ENCODE measurements around the gene PNPLA3. TPM values are rescaled to one million over a fixed set of nuclear protein-coding genes. Genes with fewer than 3 reads are reported as not detected.
A peak's percentile ranks its signal among the peaks of the same experiment; 100 is the strongest.
"Not testable (repeated sequence)": the region's sequence is repeated elsewhere in the genome, so short reads cannot be mapped to it uniquely, and the experiment has no call there.

Gene PNPLA3
- total RNA-seq, 1 experiment from 2014 or later: 6.7 TPM

DNA sequence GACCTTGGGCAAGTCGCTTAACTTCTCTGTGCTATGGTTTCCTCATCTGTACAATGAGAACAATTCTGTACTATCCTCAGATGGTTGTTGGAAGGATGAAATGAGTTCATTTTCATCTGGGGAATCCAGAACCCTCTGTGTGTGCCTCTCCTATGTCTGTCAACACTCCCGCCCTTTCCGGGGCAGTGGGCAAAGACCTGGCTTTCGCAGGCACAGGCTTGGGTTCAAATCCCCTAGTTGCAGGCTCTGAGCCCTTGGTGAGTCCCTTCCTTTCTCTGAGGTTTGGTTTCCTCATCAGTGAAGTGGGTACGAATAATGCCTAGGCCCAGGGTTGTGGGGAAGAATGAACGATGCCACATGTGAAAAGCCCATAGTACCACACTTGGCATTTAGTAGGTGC is 37.8 kb upstream of the PNPLA3 start:
- Histone ChIP-seq H3K4me3 (no peak overlapping the region), H3K36me3 (no peaks in the 10 kb centered on the region), H3K9me3 (peaks cover 4% of the 10 kb centered on the region; the same call in 1 of the 2 replicates), H3K27me3 (no peaks in the 10 kb centered on the region)
- no peak for DNase-seq

DNA sequence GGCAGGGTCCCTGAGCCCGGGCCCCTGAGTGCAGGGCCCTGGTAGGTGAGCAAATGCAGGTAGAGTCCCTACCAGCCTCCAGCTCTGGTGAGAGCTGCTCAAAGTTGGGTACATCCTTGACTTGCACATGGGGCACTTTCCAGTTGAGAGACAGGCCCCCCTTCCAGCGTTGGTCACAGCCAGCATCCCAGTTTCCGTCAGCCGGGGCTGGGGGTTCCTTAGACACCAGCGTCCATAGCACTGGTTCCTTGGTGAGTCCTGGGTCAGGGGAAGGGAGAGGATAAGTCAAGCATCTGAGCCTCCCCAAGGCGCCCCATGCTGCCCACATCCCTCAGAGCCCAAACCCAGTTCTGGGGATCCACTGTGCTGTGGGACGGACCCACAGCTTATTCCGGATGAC is 37.4 kb upstream of the PNPLA3 start:
- no peak for DNase-seq
- Histone ChIP-seq H3K4me3 (no peak overlapping the region), H3K9me3 (peaks cover 4% of the 10 kb centered on the region; the same call in 1 of the 2 replicates), H3K36me3 (no peaks in the 10 kb centered on the region), H3K27me3 (no peaks in the 10 kb centered on the region)

DNA sequence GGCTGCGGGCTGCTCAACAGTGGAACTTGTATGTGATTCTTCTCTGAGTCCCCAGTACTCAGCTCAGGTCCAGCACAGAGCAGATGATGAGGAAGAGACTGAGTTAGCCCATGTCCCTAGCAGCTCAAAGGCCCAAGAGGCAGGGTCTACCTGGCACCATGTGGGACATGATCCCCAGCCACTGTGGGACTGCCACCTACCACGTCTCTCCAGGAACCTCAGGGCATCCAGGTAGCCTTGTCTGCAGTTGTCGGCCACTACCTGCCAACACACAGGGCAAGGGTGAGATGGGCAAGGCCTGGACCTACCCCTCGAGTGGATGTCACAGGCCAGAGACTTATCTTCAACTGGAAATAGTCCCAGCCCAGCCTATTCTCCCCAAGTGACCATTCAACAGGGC is 36.2 kb upstream of the PNPLA3 start:
- Histone ChIP-seq H3K27me3 (peaks cover 3% of the 10 kb centered on the region; the same call in 1 of the 2 replicates), H3K9me3 (peaks cover 4% of the 10 kb centered on the region; the same call in 1 of the 2 replicates), H3K36me3 (no peaks in the 10 kb centered on the region), H3K4me3 (no peak overlapping the region)
- DNase-seq: no peak

DNA sequence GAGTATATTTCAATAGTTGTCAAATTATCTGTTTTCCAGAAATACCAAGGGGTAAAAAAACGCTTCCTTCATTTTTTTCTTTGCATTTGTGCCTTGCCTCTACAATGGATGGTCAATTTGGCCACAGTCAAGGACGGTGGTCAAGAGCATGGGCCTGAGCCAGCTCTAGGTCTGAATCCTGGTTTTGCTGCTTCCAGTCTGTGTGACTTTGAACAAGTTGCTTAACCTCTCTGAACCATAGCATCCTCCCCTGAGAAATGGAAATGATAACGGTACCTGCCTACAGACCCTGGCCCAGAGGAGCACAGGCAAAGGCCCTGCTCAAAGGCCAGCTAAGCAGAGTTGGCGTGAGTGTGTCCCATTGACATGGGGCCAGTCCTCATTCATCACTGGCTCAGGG is 34.9 kb upstream of the PNPLA3 start:
- Histone ChIP-seq H3K27me3 (peaks cover 3% of the 10 kb centered on the region; the same call in 1 of the 2 replicates), H3K9me3 (no peaks in the 10 kb centered on the region), H3K4me3 (no peak overlapping the region), H3K36me3 (no peaks in the 10 kb centered on the region)
- DNase-seq: no peak

DNA sequence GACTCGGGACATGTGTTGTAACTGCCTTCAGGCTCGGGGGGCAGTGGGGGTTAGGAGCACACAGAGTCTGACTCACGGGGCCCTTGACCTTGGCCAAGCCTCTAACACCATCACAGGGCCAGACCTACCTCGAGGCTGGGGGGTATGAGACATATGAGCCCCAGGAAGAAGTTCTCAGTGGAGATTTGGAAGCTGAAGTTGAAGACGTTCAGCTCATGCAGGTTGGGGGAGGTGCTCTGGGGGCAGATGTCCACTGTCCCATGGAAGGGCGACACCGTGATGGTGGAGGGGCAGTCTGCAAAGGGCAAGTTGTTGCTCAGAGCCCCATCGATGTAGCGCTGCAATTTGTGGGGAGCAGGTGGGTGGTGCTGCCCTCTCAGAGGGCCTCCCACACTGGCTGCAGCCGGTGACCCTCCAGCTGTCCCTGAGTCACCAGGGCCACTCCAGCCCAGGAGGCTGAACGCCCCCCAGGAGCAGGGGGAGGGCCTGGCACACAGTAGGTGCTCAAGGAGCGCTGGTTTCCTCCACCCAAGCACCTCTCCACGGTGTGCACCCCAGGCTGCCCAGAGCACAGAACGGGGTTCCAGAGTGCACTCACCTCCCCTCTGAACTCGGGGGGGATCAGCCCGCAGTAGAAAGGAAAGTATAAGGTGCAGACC is 34.3 kb upstream of the PNPLA3 start:
- Histone ChIP-seq H3K36me3 (no peaks in the 10 kb centered on the region), H3K27me3 (peaks cover 3% of the 10 kb centered on the region; the same call in 1 of the 2 replicates), H3K4me3 (no peak overlapping the region), H3K9me3 (no peaks in the 10 kb centered on the region)
- no peak for DNase-seq

DNA sequence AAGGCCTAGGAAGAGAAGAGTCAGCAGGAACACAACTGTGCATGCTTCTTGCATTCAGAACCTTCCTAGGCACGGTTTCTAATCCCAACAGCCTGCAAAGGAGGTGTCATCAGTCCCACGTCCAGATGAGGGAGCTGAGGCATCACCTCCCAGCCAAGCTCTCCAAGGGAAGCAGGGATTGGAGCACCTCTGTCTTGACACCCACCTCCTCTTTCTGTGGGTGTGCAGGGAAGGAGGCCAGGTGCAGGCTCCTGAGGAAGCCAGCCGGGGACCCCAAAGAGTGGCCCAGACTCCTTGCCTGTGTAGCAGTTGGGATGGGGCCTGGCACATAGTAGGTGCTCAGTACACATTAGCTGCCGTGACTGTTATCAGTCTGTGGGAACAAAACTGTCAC is 33.7 kb upstream of the PNPLA3 start:
- peaks cover 3% of the 10 kb centered on the region; the same call in 1 of the 2 replicates for H3K27me3 ChIP-seq
- H3K4me3 ChIP-seq: no peak overlapping the region
- no peaks in the 10 kb centered on the region for H3K36me3 ChIP-seq
- DNase-seq: no peak
- H3K9me3 ChIP-seq: no peaks in the 10 kb centered on the region

DNA sequence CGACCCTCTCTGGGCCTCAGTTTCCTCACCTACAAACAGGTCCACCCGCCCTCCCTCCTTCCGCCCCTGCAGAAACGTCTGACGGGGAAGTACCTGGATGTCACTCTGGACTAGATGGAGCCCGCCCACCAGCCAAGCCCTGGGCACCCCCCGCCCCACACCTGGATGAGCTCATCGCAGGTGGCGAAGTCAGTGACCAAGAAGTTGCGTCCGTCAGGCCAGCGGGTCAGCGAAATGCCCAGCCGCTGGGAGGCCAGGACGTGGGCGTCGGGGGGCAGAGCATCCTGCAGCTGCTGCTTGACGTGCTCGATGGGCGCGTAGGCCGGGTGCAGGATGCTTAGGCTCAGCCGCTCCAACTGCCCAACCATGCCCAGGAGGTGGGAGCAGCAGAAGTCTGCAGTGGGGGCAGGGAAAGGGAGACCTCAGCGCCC is 32.7 kb upstream of the PNPLA3 start:
- Histone ChIP-seq H3K27me3 (peaks cover 3% of the 10 kb centered on the region; the same call in 1 of the 2 replicates), H3K4me3 (no peak overlapping the region), H3K9me3 (no peaks in the 10 kb centered on the region), H3K36me3 (no peaks in the 10 kb centered on the region)
- no peak for DNase-seq

DNA sequence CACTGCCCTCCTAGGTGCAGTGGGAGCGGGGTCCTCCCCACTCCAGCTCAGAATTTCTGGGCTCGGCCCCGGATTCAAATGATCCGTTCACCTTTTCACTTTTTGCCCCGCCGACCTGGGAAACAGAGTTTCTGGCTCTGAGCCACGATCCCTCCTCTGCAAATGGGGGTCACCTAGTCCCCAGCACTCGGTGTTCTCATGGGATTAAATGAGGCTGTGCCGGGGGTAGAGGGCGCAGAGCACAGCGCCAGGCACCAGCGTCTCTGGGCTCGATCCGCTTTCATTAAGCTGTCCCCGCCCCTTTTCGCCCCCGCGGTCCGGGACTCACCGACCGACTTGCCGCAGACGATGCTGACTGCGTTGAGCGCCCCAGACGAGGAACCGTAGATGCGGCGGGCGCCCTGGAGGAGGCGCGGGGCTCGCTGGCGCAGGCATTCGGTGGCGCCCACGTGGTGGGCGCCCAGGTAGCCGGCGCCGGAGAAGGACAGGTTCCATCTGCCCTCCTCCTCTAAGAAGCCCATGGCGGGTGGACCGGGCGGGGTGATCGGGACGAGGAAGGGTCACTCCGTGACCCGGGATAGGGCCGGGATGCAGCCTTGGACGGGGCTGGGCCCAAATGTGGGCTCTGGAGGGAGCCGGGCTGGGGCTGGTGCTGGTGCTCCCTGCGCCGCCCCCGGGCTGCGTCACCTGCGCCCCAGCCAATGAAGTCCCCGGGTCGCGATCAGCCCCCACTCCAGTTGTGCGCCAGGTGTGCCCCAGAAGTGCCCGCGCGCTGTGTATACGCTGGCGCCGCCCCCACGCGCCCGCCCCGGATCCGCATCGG is 32.0 kb upstream of the PNPLA3 start, which contains the start of gene PNPLA5:
TSS of gene PNPLA5 (minus strand) at position 654 of the 823 bp plus-strand sequence. CDS start at position 521, 133 bp downstream.
- DNase-seq: no peak
- H3K27me3 ChIP-seq: peaks cover 3% of the 10 kb centered on the region; the same call in 1 of the 2 replicates
- no peak within 1 kb of the TSS for H3K4me3 ChIP-seq
- H3K9me3 ChIP-seq: no peaks in the 10 kb centered on the region
- H3K36me3 ChIP-seq: no peaks in the 10 kb centered on the region

DNA sequence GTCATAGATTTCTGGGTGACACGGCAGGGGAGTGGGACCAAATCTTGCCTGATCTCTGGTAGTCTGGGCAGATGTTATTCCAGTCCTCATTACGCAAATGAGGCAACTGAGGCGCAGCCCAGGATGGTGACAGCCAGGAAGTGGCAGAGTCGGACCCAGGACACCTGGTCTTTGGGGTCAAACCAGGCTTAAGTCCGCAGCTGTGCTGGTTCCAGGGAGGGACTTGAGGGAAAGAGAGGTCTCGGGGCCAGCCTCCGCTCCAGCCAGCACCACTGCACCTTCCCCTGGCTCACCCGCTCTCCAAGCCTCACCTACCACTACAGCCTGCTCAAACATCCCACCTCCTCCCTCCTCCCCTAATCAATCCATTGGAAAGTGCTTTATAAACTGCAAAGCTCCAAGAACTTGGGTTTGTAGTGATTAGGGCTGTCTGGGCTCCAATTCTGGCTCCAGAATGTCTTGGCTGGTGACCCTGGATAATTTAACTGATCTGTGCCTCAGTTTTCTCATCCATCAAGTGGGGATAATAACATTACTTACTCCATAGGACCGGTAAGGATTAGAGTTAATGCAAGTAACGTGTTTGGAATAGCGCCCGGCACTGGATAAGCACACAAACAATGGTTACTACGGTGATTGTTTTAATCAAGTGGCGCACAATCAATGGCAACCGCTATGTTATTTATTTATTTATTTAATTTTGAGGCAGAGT is 31.3 kb upstream of the PNPLA3 start:
- Histone ChIP-seq H3K9me3 (no peaks in the 10 kb centered on the region), H3K27me3 (peaks cover 3% of the 10 kb centered on the region; the same call in 1 of the 2 replicates), H3K4me3 (no peak overlapping the region), H3K36me3 (no peaks in the 10 kb centered on the region)
- no peak for DNase-seq

DNA sequence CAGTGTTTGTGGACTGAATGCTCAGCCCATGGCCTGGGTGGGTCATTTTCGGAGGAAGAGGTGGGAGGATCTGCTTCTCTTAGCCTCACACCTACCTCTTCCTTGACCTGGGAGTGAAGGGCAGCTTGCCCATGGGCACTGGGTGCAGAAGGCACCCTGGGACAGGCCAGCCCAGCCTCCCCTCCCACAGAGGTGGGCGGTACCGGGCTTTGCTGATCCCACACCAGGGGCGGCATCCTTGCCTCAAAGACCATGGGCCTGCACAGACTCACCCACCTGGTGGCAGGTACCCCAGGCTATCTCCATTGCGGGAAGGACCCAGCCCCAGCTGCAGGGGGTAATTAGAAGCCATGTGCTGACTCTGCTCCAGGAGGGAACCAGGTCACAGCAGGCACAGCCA is 30.3 kb upstream of the PNPLA3 start:
- H3K9me3 ChIP-seq: no peaks in the 10 kb centered on the region
- H3K36me3 ChIP-seq: no peaks in the 10 kb centered on the region
- peaks cover 3% of the 10 kb centered on the region; the same call in 1 of the 2 replicates for H3K27me3 ChIP-seq
- no peak overlapping the region for H3K4me3 ChIP-seq
- no peak for DNase-seq

DNA sequence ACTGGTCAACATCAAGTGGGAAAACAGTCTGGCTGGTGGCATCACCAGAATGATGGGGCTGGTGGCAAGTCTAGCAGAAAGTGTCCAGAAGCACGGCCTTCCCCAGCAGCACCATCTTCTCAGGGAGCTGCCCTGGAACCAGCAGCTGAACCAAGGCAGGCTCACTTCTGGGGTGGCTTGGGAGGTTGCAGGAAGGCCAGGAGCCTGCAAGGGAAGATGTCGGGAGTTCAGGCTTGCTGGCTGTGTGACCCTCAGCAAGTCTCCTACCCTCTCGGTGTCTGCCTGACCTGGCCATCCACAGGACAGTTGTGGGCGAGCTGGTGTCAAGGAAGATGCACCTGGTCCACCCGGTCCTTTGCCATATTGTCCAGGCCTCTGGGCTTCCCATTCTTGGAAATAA is 29.5 kb upstream of the PNPLA3 start:
- H3K27me3 ChIP-seq: peaks cover 3% of the 10 kb centered on the region; the same call in 1 of the 2 replicates
- DNase-seq: no peak
- no peaks in the 10 kb centered on the region for H3K9me3 ChIP-seq
- no peak overlapping the region for H3K4me3 ChIP-seq
- H3K36me3 ChIP-seq: no peaks in the 10 kb centered on the region

DNA sequence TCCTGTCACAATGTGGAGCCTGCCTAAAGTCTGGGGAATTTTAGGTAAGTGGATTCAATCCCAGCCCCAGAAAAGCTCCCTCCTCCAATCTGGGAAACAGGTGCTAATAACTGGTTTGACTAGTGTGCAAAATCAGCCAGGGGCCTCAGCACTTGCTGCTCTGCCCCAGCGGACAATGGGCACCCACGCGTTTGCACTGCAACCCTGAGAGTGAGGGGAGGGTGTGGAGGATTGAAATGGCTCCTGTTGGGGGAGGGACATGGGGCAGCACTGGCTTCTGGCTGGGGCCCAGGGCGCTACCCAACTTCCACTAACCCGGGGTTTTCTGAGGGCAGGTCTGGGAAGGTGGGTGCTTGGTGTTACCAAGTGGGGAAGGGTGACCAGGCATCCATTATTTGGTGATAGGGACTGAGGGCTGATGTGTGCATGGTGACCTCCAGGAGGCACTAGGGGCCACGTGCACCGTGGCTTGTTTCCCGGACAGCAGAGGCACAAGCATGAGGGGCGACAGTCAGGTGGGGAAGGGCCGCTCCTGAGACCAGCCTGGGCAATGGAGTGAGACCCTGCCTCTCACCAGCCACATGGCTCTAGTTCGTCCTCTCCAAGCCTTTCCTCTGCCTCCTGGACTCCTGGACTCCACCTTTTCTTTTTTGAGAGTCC is 27.5 kb upstream of the PNPLA3 start:
- no peaks in the 10 kb centered on the region for H3K36me3 ChIP-seq
- DNase-seq: no peak
- H3K4me3 ChIP-seq: no peak overlapping the region

DNA sequence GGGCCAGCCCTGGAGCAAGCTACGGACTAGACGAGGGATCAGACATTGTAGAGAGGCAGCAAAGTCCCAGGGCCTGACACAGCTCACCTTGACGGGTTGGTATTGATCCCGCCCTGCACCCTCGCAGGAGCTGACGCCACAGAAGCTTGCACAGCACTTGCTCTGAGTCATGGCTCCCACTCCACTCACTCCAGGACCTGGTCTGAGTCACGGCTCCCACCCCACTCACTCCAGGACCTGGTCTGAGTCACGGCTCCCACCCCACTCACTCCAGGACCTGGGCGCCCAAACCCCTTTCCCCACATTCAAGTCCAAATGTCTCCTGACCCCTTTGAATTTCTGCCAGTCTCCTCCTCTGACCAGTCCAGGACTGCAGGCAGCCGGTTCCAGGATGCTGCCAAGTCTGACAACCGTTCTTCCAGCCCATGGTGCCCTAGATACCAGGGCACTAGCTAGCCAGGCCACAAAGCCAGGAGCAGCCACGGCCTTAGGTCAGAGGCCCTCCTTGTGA is 25.8 kb upstream of the PNPLA3 start:
- Histone ChIP-seq H3K4me3 (no peak overlapping the region), H3K9me3 (no peaks in the 10 kb centered on the region), H3K27me3 (no peaks in the 10 kb centered on the region), H3K36me3 (no peaks in the 10 kb centered on the region)
- DNase-seq: peak; percentile 87

More for the DNA sequence above, 27.5 kb upstream of the PNPLA3 start:
- H3K27me3 ChIP-seq: peaks cover 3% of the 10 kb centered on the region; the same call in 1 of the 2 replicates
- H3K9me3 ChIP-seq: no peaks in the 10 kb centered on the region

DNA sequence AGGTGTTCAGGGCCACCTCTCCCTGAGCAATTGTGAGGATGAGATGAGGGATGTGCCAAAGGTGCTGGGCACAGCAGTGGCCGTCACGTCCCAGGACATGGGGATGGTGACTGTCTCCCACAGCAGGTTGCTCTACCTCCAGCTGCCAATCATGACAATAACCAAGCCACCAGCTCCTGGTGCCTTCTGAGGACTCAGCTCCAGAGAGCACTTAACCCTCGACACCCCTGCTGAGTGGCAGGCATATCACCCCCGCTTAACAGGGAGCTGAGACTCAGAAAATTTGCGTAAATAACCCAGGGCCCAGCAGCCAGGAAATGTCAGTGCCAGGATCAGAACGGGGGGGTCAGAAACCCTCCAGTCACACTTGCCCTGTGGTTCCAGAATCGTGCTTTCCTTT is 23.4 kb upstream of the PNPLA3 start:
- no peak overlapping the region for H3K4me3 ChIP-seq
- DNase-seq: peak; percentile 31
- H3K27me3 ChIP-seq: no peaks in the 10 kb centered on the region
- H3K9me3 ChIP-seq: no peaks in the 10 kb centered on the region
- no peaks in the 10 kb centered on the region for H3K36me3 ChIP-seq

DNA sequence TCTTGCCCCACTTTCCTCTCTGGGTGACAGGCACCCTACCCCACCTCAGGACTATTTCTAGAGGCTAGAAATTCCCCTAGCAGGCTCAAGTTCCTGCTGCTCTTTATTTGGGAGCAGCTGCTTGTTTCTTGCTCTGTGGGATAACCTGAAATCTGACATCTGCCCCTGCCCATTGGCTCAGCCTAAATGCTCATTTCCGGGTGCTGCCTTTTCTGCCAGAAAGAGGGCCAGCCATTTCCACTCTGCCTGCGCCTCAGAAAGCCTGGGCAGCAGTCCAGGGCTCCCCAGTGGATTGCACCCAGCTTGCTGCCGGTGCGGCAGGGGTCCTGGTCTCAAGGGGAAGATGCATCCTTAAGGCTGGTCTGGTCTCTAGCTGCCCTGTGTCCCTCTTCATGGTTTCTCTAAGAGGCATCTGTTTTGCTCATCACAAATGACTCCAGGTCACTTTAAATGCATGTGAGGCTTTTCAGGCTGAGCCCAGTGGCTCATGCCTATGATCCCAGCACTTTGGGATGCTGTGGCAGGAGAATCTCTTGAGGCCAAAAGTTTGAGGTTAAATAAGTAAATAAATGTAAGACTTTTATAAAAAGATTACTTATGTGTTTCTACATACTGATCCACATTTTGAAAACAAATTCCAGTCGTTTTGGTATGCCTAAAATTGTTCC is 21.5 kb upstream of the PNPLA3 start:
- Histone ChIP-seq H3K9me3 (no peaks in the 10 kb centered on the region), H3K27me3 (no peaks in the 10 kb centered on the region), H3K4me3 (no peak overlapping the region), H3K36me3 (no peaks in the 10 kb centered on the region)
- DNase-seq: peak; percentile 87

DNA sequence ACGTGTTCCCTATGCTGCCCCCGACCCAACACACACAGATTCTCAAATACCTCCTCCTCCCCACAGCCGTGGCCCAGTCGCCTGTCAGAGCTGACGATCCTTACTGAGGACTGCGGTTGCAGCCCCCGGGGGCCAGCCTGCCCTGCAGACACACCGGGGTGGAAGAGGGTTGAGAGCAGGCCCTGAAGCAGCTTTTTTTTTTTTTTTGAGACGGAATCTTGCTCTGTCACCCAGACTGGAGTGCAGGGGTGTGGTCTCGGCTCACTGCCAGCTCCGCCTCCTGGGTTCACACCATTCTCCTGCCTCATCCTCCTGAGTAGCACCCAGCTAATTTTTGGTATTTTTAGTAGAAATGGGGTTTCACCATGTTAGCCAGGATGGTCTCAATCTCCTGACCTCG is 20.6 kb upstream of the PNPLA3 start:
- DNase-seq, H3K36me3 ChIP-seq, H3K27me3 ChIP-seq, H3K4me3 ChIP-seq, H3K9me3 ChIP-seq: not testable (repeated sequence)
